HepG2 (cell line): ENCODE results near the gene KRTAP29-1. TPM values are rescaled to one million over a fixed set of nuclear protein-coding genes. Genes with fewer than 3 reads are reported as not detected.

Experiments
- ATAC-seq: fragments of 200-7000 bp; cut with Tn5 transposase; 3 replicates; pipeline ENCODE4 v1.9.1; 2020; ENCODE audit warnings: mild to moderate bottlenecking, moderate library complexity
- BruUV-seq: library from RNA; stranded (reverse); fragments of 400-500 nt; replicated peaks from 2 replicates; lab custom pipeline; 2021; lab: Mats Ljungman, UMichigan
- CTCF ChIA-PET: fragments of 300-600 bp; formaldehyde crosslinking; extraction: SDS; loops from one replicate; lab custom pipeline; 2021; ENCODE audit warnings: low total read pairs, inconsistent platforms, low intra/inter-chr PET ratio; lab: Yijun Ruan, JAX
- POLR2A ChIA-PET: fragments of 350-600 bp; sonication (Branson Sonifier 250); formaldehyde crosslinking; loops from one replicate; lab custom pipeline; 2020; ENCODE audit warnings: antibody characterized with exemption, inconsistent platforms; lab: Yijun Ruan, JAX
- DNase-seq: peaks from one replicate; pipeline ENCODE4 v3.0.0-alpha.2; 2015; ENCODE audit warnings: low spot score
- FAIRE-seq: peaks from 3 replicates; lab custom pipeline; 2011; peaks lifted over from hg19 to GRCh38; lab: Jason Lieb, UNC
- H2AFZ ChIP-seq: one replicate; pipeline ENCODE4 v1.6.1; 2011; ENCODE audit warnings: low read length, inconsistent platforms
- H3K27ac ChIP-seq: fragments of 300-600 bp; 3 replicates; pipeline ENCODE4 v1.8.0; 2011; ENCODE audit warnings: mixed run types, mild to moderate bottlenecking, mixed read lengths, low read length, inconsistent platforms; ENCODE audit not compliant: insufficient read depth; ENCODE audit errors: extremely low read length
- H3K27me3 ChIP-seq, 2 experiments: fragments of 200-600 bp in 1 of 2; 2 replicates in 1 of 2; 3 replicates in 1 of 2; pipeline versions ENCODE4 v1.6.0 to v1.8.0; 2011; ENCODE audit warnings: low read length in 2 of 2, mild to moderate bottlenecking in 2 of 2, moderate library complexity in 2 of 2, inconsistent platforms in 1 of 2; ENCODE audit not compliant: insufficient read depth in 2 of 2, control insufficient read depth in 1 of 2
- H3K36me3 ChIP-seq, 2 experiments: fragments of 200-600 bp in 1 of 2; replicated peaks in 1 of 2; 2 replicates in 1 of 2; 3 replicates in 1 of 2; pipeline versions ENCODE4 v1.5.1 to v1.8.0; 2011; ENCODE audit warnings: low read length in 2 of 2, inconsistent platforms in 1 of 2; ENCODE audit not compliant: insufficient read depth in 2 of 2, control insufficient read depth in 1 of 2
- H3K4me1 ChIP-seq: 2 replicates; pipeline ENCODE4 v1.5.1; 2012; ENCODE audit warnings: low read length, inconsistent platforms; ENCODE audit not compliant: insufficient read depth
- H3K4me2 ChIP-seq: 2 replicates; pipeline ENCODE4 v1.6.0; 2011; ENCODE audit warnings: low read depth, low read length, inconsistent platforms
- H3K4me3 ChIP-seq, 3 experiments: fragments of 200-600 bp in 1 of 3; sonication (generic), shearing (Covaris generic) in 1 of 3; replicated peaks in 1 of 3; 2 replicates each; pipeline ENCODE4 v1.5.1; 2011 to 2016; ENCODE audit warnings: low read length in 3 of 3, inconsistent platforms in 2 of 3, low read depth in 2 of 3, mild to moderate bottlenecking in 2 of 3, control low read depth in 1 of 3, mixed read lengths in 1 of 3; ENCODE audit not compliant: insufficient read depth in 1 of 3
- H3K79me2 ChIP-seq: one replicate; pipeline ENCODE4 v1.6.1; 2011; ENCODE audit warnings: low read length, inconsistent platforms; ENCODE audit not compliant: insufficient read depth
- H3K9ac ChIP-seq: 2 replicates; pipeline ENCODE4 v1.6.0; 2011; ENCODE audit warnings: mild to moderate bottlenecking, low read depth, low read length, inconsistent platforms; ENCODE audit not compliant: insufficient read depth
- H3K9me3 ChIP-seq: 2 replicates; pipeline ENCODE4 v1.5.1; 2012; ENCODE audit warnings: mild to moderate bottlenecking, low read length
- H4K20me1 ChIP-seq: 2 replicates; pipeline ENCODE4 v1.6.0; 2011; ENCODE audit warnings: inconsistent platforms, mild to moderate bottlenecking, low read length, moderate library complexity; ENCODE audit not compliant: insufficient read depth
- DZIP1 ChIP-seq: sonication (generic); formaldehyde crosslinking; IDR thresholded peaks from 2 replicates; pipeline ENCODE4 v1.5.0; 2020; ENCODE audit warnings: mild to moderate bottlenecking, missing genetic modification reagents
- KMT2B ChIP-seq: IDR thresholded peaks from 2 replicates; pipeline ENCODE4 v1.6.1; 2016; ENCODE audit warnings: missing genetic modification reagents, missing compliant biosample characterization
- MYC ChIP-seq: sonication (generic); formaldehyde crosslinking; IDR thresholded peaks from 2 replicates; pipeline ENCODE4 v1.9.0; 2021; ENCODE audit warnings: missing genetic modification reagents, borderline replicate concordance
- NR2F6 ChIP-seq, 2 experiments: IDR thresholded peaks; 2 replicates each; pipeline ENCODE4 v1.6.1; 2016; ENCODE audit warnings: antibody characterized with exemption in 1 of 2, mild to moderate bottlenecking in 1 of 2
- PHF5A ChIP-seq: IDR thresholded peaks from one replicate; pipeline ENCODE4 v1.6.1; 2018; ENCODE audit warnings: low read depth, missing genetic modification reagents; ENCODE audit not compliant: unreplicated experiment
- SATB2 ChIP-seq: sonication (generic); formaldehyde crosslinking; IDR thresholded peaks from 2 replicates; pipeline ENCODE4 v1.5.0; 2020; ENCODE audit warnings: missing genetic modification reagents
- SRSF9 ChIP-seq: fragments of 200-400 bp; formaldehyde crosslinking; IDR thresholded peaks from 2 replicates; pipeline ENCODE4 v1.6.1; 2018; ENCODE audit warnings: borderline replicate concordance, mild to moderate bottlenecking, low read depth, low read length; ENCODE audit not compliant: insufficient read depth, poor library complexity, severe bottlenecking
- ZFP36 ChIP-seq: fragments of 150-350 bp; IDR thresholded peaks from 2 replicates; pipeline ENCODE4 v1.6.1; 2018; ENCODE audit warnings: borderline replicate concordance, low read length, low read depth; ENCODE audit not compliant: partially characterized antibody
- ZNF18 ChIP-seq: sonication (generic); formaldehyde crosslinking; IDR thresholded peaks from 2 replicates; pipeline ENCODE4 v1.8.0; 2022; ENCODE audit warnings: mild to moderate bottlenecking, missing genetic modification reagents; ENCODE audit not compliant: insufficient replicate concordance
- ZNF354B ChIP-seq: sonication (generic); formaldehyde crosslinking; IDR thresholded peaks from 2 replicates; pipeline ENCODE4 v1.8.0; 2022; ENCODE audit warnings: mild to moderate bottlenecking, missing genetic modification reagents
- ZNF564 ChIP-seq: sonication (generic); formaldehyde crosslinking; IDR thresholded peaks from 2 replicates; pipeline ENCODE4 v1.8.1; 2023; ENCODE audit warnings: mild to moderate bottlenecking, missing genetic modification reagents
- WGBS: methylation state at CpG from one replicate; pipeline ENCODE4 v1.1.6; 2017; ENCODE audit warnings: low lambda C conversion rate; 5-methylcytosine and 5-hydroxymethylcytosine counted together
- in situ Hi-C: cut with HindIII; loops from 2 replicates; pipeline ENCODE4 v1.10.0; 2017; ENCODE audit warnings: low pct_unique_long_range_greater_than_20kb; ENCODE audit not compliant: extremely low pct_ligation_motif_present
- intact Hi-C: fragments of 100-400 bp; cut with micrococcal nuclease; formaldehyde crosslinking; loops from one replicate; pipeline ENCODE4 v1.10.0; 2022; ENCODE audit not compliant: unreplicated experiment
- polyA plus RNA-seq, 8 experiments: library from polyadenylated mRNA; depleted of rRNA in 3 of 8; stranded (reverse) in 7 of 8; unstranded in 1 of 8; fragments of >200 nt; fragmentation: Illumina TruSeq in 4 of 8; extraction: Trizol in 4 of 8; gene quantifications; 2 replicates each; pipeline versions ENCODE4 v1.2.1 to v1.2.3, GENCODE V29; 2011 to 2016; ENCODE audit warnings: low read depth in 4 of 8, missing spikeins in 1 of 8, mixed read lengths in 1 of 8; ENCODE audit not compliant: insufficient read depth in 1 of 8
- total RNA-seq, 5 experiments: library from RNA; depleted of rRNA; stranded (reverse); fragments of >200 nt; fragmentation: Illumina TruSeq; extraction: Trizol; gene quantifications; 2 replicates each; pipeline ENCODE4 v1.2.3, GENCODE V29; 2016; ENCODE audit warnings: low read depth in 1 of 5
- TF ChIP-seq, protein P1 (sequence below): sonication (generic); formaldehyde crosslinking; IDR thresholded peaks from 2 replicates; pipeline ENCODE4 v1.4.0; 2020; ENCODE audit warnings: missing genetic modification reagents

The KRTAP29-1 gene
- total and polyA plus RNA-seq, 2 of the 13 experiments (the other 11 are each of a cell fraction or from before 2014, with no cell fraction given) = not detected

DNA sequence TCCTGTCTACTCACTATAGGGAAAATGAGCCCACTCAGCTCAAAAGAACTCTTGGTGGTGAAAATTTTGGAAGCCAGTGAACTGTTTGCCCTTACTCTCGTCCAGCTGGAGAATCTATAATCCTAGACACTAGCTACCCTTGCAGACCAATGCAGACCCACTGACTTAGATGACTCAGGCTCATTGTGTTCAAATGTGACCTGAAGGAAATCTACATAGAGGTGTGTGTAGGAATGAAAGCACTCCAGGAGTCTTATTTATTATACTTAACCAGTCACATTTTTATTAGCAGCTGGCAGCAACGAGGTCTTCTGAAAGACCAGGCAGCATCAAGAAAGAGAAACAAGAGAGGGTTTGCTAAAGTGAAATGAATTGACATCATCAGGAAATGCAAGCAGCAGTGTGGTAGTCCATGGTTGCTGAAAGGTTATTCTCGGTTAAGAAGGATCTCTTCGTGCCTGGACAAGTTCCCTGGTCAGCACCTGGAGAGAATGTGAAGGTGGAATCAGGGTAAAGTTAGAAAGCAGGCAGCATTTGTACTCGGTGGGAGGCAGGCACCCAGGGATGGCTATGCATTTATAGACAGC, 1.4 kb downstream of the KRTAP29-1 start:
- no peak overlapping the region for H3K27ac ChIP-seq
- no peak overlapping the region for H3K9ac ChIP-seq
- H3K4me1 ChIP-seq = no peaks in the 10 kb centered on the region
- no peaks in the 10 kb centered on the region for H3K36me3 ChIP-seq
- WGBS = under 1% methylated on average over 5 of the region's 5 CpGs
- H3K9me3 ChIP-seq = no peaks in the 10 kb centered on the region
- H3K27me3 ChIP-seq = peaks cover 2 to 24% of the 10 kb centered on the region in 2 experiments; a peak in 3 of 5 replicates
- no peak for DNase-seq
- H4K20me1 ChIP-seq = no peaks in the 10 kb centered on the region
- no peak overlapping the region for H2AFZ ChIP-seq
- no peak overlapping the region for H3K4me3 ChIP-seq
- in situ Hi-C loops = no loop called here
- no peak for ATAC-seq
- BruUV-seq = no TSS peak
- no peak for TF ChIP-seq ZNF18 (CRISPR knock-in tag)
- TF ChIP-seq, protein P1, sequence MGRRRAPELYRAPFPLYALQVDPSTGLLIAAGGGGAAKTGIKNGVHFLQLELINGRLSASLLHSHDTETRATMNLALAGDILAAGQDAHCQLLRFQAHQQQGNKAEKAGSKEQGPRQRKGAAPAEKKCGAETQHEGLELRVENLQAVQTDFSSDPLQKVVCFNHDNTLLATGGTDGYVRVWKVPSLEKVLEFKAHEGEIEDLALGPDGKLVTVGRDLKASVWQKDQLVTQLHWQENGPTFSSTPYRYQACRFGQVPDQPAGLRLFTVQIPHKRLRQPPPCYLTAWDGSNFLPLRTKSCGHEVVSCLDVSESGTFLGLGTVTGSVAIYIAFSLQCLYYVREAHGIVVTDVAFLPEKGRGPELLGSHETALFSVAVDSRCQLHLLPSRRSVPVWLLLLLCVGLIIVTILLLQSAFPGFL (CRISPR knock-in tag) = no peak
- TF ChIP-seq ZNF564 (CRISPR knock-in tag) = no peak
- TF ChIP-seq ZFP36 = no peak
- TF ChIP-seq SATB2 (CRISPR knock-in tag) = no peak
- TF ChIP-seq ZNF354B (CRISPR knock-in tag) = no peak
- no peak for TF ChIP-seq KMT2B (CRISPR knock-in tag)
- no peak for TF ChIP-seq PHF5A (CRISPR knock-in tag)
- TF ChIP-seq MYC = no peak
- no peak for TF ChIP-seq DZIP1 (CRISPR knock-in tag)
- TF ChIP-seq SRSF9 = no peak
- TF ChIP-seq NR2F6 (IDR thresholded peaks at IDR 0.05) = no peak
- no peak for TF ChIP-seq NR2F6 (CRISPR knock-in tag; IDR thresholded peaks at IDR 0.05)
- TF ChIP-seq, all 625 proteins: peak for 0
- no peak for FAIRE-seq
- Histone ChIP-seq H3K79me2 (no peaks in the 10 kb centered on the region), H3K4me2 (no peak overlapping the region)
- ChIA-PET CTCF (no interaction called here), POLR2A (no interaction called here)
- intact Hi-C loops = no loop called here
